ENCODE results near the gene ATP11A.

GRCh38 chr13:112689303-112690245, at the start of gene ATP11A:
- TF ChIP-seq EZH2 (IDR thresholded peaks at IDR 0.05; ENCODE audit: borderline replicate concordance, low read depth, low read length, severe bottlenecking) (no peak), MAX (IDR thresholded peaks at IDR 0.05; ENCODE audit: insufficient read depth, insufficient read length) (no peak), POLR2A (IDR thresholded peaks at IDR 0.05; ENCODE audit: low read depth, low read length) (peak; percentile 66), FOS (IDR thresholded peaks at IDR 0.05; ENCODE audit: borderline replicate concordance, insufficient read depth, low read length) (no peak)
- TF ChIP-seq, protein P1, sequence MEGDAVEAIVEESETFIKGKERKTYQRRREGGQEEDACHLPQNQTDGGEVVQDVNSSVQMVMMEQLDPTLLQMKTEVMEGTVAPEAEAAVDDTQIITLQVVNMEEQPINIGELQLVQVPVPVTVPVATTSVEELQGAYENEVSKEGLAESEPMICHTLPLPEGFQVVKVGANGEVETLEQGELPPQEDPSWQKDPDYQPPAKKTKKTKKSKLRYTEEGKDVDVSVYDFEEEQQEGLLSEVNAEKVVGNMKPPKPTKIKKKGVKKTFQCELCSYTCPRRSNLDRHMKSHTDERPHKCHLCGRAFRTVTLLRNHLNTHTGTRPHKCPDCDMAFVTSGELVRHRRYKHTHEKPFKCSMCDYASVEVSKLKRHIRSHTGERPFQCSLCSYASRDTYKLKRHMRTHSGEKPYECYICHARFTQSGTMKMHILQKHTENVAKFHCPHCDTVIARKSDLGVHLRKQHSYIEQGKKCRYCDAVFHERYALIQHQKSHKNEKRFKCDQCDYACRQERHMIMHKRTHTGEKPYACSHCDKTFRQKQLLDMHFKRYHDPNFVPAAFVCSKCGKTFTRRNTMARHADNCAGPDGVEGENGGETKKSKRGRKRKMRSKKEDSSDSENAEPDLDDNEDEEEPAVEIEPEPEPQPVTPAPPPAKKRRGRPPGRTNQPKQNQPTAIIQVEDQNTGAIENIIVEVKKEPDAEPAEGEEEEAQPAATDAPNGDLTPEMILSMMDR (IDR thresholded peaks at IDR 0.05; ENCODE audit: extremely low read depth in 1 of 2, insufficient read depth in 1 of 2, low read depth in 1 of 2, low read length in 2 of 2) = no peak

All from endothelial cell of umbilical vein (primary cell).